Right atrium auricular region (tissue), 2 donors: Measurements from ENCODE around the gene DDX55. TPM values are rescaled to one million over a fixed set of nuclear protein-coding genes. Genes with fewer than 3 reads are reported as not detected.

Experiments used
- DNase-seq: peaks from one replicate; pipeline ENCODE4 v3.0.0-alpha.2; 2019; ENCODE audit warnings: low spot score
- H3K27ac ChIP-seq, 2 donors: fragments of 200-600 bp; sonication (generic); 1 replicate in 1 of 2; 2 replicates in 1 of 2; pipeline ENCODE4 v1.5.1; 2016 to 2019
- H3K27me3 ChIP-seq, 2 donors: fragments of 200-600 bp; sonication (generic); one replicate each; pipeline versions ENCODE4 v1.5.1 to v1.6.0; 2017 to 2019
- H3K36me3 ChIP-seq: fragments of 200-600 bp; sonication (generic); one replicate; pipeline ENCODE4 v1.5.1; 2016
- H3K4me1 ChIP-seq, 2 donors: fragments of 200-600 bp; sonication (generic); one replicate each; pipeline versions ENCODE4 v1.5.1 to v1.6.0; 2017 to 2019
- H3K4me3 ChIP-seq, 2 donors: fragments of 200-600 bp; sonication (generic); 1 replicate in 1 of 2; 2 replicates in 1 of 2; pipeline ENCODE4 v1.5.1; 2017 to 2019; ENCODE audit warnings: mild to moderate bottlenecking in 1 of 2, moderate library complexity in 1 of 2
- H3K9me3 ChIP-seq, 2 donors: fragments of 200-600 bp; sonication (generic); one replicate each; pipeline ENCODE4 v1.5.1; 2019
- total RNA-seq, 2 donors: library from RNA; depleted of rRNA; stranded (reverse); fragments of >200 nt; gene quantifications; one replicate each; pipeline ENCODE4 v1.1.0, GENCODE V29; 2016
- TF ChIP-seq, protein P1 (sequence below), 2 donors: fragments of 200-600 bp; sonication (generic); IDR thresholded peaks; one replicate each; pipeline ENCODE4 v1.5.1; 2019; ENCODE audit warnings: antibody characterized with exemption in 2 of 2

DDX55 gene
- total RNA-seq, 2 donors from 2014 or later = 7.2 to 7.5 TPM

DNA sequence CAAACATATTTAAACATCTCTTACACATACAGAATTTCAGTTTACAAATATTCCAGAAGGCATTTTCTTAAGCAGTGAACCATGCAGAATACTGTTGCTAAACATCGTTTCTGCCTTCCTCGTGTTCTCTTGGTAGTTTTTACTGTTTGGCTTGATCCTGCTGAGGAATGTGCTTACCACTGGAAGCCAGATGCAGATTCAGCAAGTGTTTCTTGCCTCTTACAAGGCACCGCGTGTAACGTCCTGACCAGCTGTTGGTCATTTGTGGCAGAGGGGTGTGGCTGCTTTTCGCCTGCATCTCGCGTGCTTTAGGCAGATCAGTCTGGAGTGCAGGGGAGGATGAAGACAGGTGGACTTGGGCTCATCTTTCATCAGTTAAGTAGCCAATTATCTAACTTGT is 19.2 kb downstream of the DDX55 start:
- no peaks in the 10 kb centered on the region for H3K27me3 ChIP-seq
- peaks cover 0 to 3% of the 10 kb centered on the region in 2 donors for H3K4me1 ChIP-seq
- no peak for DNase-seq
- H3K36me3 ChIP-seq = peaks cover 87% of the 10 kb centered on the region
- TF ChIP-seq, protein P1, sequence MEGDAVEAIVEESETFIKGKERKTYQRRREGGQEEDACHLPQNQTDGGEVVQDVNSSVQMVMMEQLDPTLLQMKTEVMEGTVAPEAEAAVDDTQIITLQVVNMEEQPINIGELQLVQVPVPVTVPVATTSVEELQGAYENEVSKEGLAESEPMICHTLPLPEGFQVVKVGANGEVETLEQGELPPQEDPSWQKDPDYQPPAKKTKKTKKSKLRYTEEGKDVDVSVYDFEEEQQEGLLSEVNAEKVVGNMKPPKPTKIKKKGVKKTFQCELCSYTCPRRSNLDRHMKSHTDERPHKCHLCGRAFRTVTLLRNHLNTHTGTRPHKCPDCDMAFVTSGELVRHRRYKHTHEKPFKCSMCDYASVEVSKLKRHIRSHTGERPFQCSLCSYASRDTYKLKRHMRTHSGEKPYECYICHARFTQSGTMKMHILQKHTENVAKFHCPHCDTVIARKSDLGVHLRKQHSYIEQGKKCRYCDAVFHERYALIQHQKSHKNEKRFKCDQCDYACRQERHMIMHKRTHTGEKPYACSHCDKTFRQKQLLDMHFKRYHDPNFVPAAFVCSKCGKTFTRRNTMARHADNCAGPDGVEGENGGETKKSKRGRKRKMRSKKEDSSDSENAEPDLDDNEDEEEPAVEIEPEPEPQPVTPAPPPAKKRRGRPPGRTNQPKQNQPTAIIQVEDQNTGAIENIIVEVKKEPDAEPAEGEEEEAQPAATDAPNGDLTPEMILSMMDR (IDR thresholded peaks at IDR 0.05) = no peak
- no peak overlapping the region for H3K4me3 ChIP-seq
- H3K9me3 ChIP-seq = no peaks in the 10 kb centered on the region
- no peak overlapping the region for H3K27ac ChIP-seq

DNA sequence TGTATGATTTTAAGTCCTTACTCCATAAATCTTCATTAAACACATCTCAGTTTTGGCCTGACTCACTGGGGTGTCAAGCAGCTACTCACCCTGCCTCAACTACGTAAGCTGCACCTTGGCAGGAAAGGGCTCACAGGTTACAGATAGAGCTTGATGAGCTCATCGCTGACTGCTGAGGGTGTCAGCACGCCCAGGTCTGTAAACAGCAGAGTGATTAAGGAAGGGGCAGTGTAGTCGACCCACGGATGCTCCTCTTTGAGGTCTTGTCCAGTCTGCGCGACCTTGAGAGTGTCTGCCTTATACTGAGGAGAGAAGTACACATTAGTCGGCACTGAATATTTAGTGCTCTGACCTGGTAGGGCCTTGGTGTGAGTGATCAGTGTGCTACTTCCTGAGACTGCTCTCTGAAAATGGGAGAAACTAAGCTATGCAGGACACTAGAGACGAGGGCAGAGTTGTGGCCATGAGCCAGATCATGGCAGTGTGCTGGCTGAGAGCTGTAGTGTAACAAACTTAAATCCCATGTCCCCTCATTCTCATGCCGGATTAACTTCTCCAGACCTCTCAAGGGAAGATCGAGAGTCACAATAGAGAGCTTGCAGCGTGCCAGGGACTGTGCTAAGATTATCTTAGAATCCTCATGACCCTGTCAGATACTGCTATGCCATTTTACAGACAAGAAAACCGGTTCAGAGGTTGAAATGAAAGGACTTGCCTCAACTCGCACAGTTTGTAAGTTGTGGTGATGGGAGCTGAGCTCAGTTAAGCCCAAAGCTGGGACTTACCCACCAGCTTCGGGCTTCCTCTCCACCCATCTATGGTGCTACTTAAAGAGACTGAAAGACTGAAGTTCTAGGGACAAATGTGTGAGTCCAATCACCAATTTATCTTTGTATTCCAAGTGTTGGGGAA is 20.0 kb downstream of the DDX55 start:
- TF ChIP-seq, protein P1 (IDR thresholded peaks at IDR 0.05) = no peak
- Histone ChIP-seq H3K27ac (no peak overlapping the region), H3K9me3 (no peaks in the 10 kb centered on the region), H3K4me1 (peaks cover 0 to 3% of the 10 kb centered on the region in 2 donors), H3K36me3 (peaks cover 87% of the 10 kb centered on the region), H3K27me3 (no peaks in the 10 kb centered on the region), H3K4me3 (no peak overlapping the region)
- no peak for DNase-seq

DNA sequence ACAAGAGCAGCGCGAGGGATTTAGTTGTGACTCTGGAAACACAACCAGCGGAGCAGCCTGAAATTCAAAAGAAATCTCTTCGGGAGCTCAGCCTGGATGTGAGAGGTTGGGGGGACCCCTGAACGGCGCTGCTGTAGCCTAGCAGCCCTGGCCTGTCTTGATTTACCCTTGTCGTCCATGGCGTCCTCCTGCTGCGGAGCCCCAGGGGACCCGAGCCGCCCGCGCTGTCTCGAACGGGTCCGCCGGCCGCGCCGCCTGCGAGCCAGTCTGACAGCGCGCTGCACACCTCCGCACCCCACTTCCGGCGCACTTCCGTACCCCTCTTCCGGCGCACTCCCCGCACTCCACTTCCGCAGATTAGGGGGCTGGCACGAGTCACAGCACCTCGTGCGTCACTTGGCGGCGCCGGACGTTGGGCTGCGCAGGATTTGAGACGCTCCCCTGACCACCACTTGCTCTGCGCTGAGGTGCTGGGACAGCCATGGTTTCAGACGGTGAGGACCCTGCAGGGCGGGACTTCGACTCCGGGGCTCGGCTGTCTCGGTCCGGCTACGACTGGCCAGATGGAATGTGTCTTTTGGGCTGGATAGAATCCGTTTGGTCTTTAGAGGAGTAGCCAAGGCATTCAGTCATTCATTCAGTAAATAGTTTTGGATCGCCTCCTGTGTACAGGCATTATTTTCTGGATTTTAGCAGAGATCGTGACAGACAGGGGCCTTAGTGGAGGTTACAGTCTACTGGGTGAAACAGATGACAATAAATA is 31.7 kb downstream of the DDX55 start, which contains the start of the genes EIF2B1 and GTF2H3:
EIF2B1 (minus strand) TSS at position 308 of the 763 bp plus-strand sequence; CDS start at position 179, 129 bp downstream.
GTF2H3 (plus strand) TSS at position 451 of the 763 bp plus-strand sequence; CDS start at position 482, 31 bp downstream.
- TF ChIP-seq, protein P1 (IDR thresholded peaks at IDR 0.05) = no peak
- peak within 1 kb of the TSS; percentile 78 to 79 for H3K27ac ChIP-seq
- H3K9me3 ChIP-seq = no peaks in the 10 kb centered on the region
- DNase-seq = peak; percentile 96
- peak within 1 kb of the TSS; percentile 63 to 94 for H3K4me3 ChIP-seq
- H3K27me3 ChIP-seq = no peaks in the 10 kb centered on the region
- H3K4me1 ChIP-seq = peaks cover 0 to 13% of the 10 kb centered on the region in 2 donors
- H3K36me3 ChIP-seq = peaks cover 36% of the 10 kb centered on the region

DNA sequence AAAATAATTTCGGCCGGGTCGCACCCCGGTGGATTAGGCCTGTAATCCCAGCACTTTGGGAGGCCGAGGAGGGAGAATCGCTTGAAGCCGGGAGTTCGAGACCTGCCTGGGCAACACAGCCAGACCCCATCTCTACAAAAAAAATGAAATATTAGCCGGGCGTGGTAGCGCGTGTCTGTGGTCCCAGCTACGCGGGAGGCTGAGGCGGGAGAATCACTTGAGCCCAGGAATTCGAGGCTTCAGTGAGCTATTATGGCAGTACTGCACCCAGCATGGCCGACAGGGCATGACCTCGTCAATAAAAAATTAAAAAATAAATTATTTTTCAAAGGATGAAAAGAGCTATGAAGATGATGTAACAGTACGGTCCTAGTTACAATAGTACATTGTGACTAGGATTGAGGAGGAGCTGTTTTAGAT is 32.3 kb downstream of the DDX55 start:
- H3K27ac ChIP-seq = peak overlapping the region; percentile 78 to 79
- H3K36me3 ChIP-seq = peaks cover 30% of the 10 kb centered on the region
- H3K4me3 ChIP-seq = peak overlapping the region; percentile 63 to 94
- TF ChIP-seq, protein P1 (IDR thresholded peaks at IDR 0.05) = no peak
- H3K4me1 ChIP-seq = peaks cover 0 to 13% of the 10 kb centered on the region in 2 donors
- H3K27me3 ChIP-seq = no peaks in the 10 kb centered on the region
- H3K9me3 ChIP-seq = no peaks in the 10 kb centered on the region
- no peak for DNase-seq

DNA sequence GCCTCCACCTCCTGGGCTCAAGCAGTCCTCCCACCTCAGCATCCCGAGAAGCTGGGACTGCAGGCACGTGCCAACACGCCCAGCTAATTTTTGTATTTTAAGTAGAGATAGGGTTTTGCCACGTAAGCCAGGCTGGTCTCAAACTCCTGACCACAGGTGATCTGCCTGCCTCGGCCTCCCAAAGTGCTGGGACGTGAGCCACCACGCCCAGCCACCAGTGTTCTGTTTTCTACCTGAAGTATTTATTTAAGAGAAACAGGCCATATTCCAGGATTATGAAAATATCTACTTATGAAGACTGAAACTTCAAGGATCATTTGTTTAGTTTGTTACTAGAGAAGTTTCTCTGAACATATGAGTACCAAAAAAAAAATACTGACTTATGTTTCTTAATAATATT is 42.0 kb downstream of the DDX55 start:
- H3K27ac ChIP-seq = no peak overlapping the region
- H3K27me3 ChIP-seq = no peaks in the 10 kb centered on the region
- TF ChIP-seq, protein P1 (IDR thresholded peaks at IDR 0.05) = no peak
- H3K4me1 ChIP-seq = no peaks in the 10 kb centered on the region
- DNase-seq = no peak
- H3K4me3 ChIP-seq = no peak overlapping the region
- no peaks in the 10 kb centered on the region for H3K9me3 ChIP-seq
- peaks cover 23% of the 10 kb centered on the region for H3K36me3 ChIP-seq
